Left lung (tissue), 10 donors: ENCODE results near the gene NFKBIL1. TPM values are rescaled to one million over a fixed set of nuclear protein-coding genes. Genes with fewer than 3 reads are reported as not detected.
A peak's percentile ranks its signal among the peaks of the same experiment; 100 is the strongest.

Experiments used
- ATAC-seq: fragments of 200-7000 bp; cut with Tn5 transposase; one replicate; pipeline ENCODE4 v1.9.1; 2020; ENCODE audit warnings: moderate library complexity
- DNase-seq, 4 donors: peaks; one replicate each; pipeline ENCODE4 v3.0.0-alpha.2; 2013 to 2020
- H3K27ac ChIP-seq, 2 donors: fragments of 200-600 bp; sonication (generic) in 1 of 2; one replicate each; pipeline versions ENCODE4 v1.5.0 to v1.8.0; 2020 to 2021
- H3K27me3 ChIP-seq, 2 donors: fragments of 200-600 bp; sonication (generic) in 1 of 2; one replicate each; pipeline versions ENCODE4 v1.5.0 to v1.8.0; 2020 to 2021
- H3K36me3 ChIP-seq, 2 donors: fragments of 200-600 bp; sonication (generic) in 1 of 2; one replicate each; pipeline versions ENCODE4 v1.5.0 to v1.8.0; 2020 to 2021
- H3K4me1 ChIP-seq, 2 donors: fragments of 200-600 bp; one replicate each; pipeline ENCODE4 v1.8.0; 2021
- H3K4me3 ChIP-seq, 2 donors: fragments of 200-600 bp; sonication (generic) in 1 of 2; one replicate each; pipeline versions ENCODE4 v1.5.0 to v1.8.0; 2020 to 2021; ENCODE audit warnings: mild to moderate bottlenecking in 1 of 2
- H3K9me3 ChIP-seq, 2 donors: fragments of 200-600 bp; sonication (generic) in 1 of 2; one replicate each; pipeline versions ENCODE4 v1.5.0 to v1.8.0; 2020 to 2021
- CTCF ChIP-seq, 2 donors: fragments of 200-600 bp; sonication (generic) in 1 of 2; IDR thresholded peaks; one replicate each; pipeline versions ENCODE4 v1.5.0 to v1.8.0; 2021; ENCODE audit warnings: antibody characterized with exemption in 2 of 2
- intact Hi-C, 2 donors: fragments of 100-400 bp; cut with DNase I; formaldehyde crosslinking; loops; one replicate each; pipeline versions ENCODE4 v1.11.2 to v1.14.2; 2022
- polyA plus RNA-seq, 6 donors: library from polyadenylated mRNA; unstranded; fragments of 120-200 nt; gene quantifications; one replicate each; pipeline ENCODE4 v1.2.1, GENCODE V29; 2013; ENCODE audit not compliant: insufficient read length in 6 of 6
- total RNA-seq, 2 donors: library from RNA; stranded (reverse); fragmentation: NEBNext Ultra II Directional; extraction: Animal tissue kit (Norgen Biotek cat#: 25700); gene quantifications; one replicate each; pipeline ENCODE4 v1.2.1, GENCODE V29; 2021
- donor health status: DM: no; HTN: yes; CAD: no.
- donor health status: DM: no; HTN: no; CAD: no.

The NFKBIL1 gene
- total and polyA plus RNA-seq, 8 donors, result 15.0 to 25.4 (median 18.8) TPM

GRCh38 chr6:31597006-31597405 lies 49.6 kb downstream of the NFKBIL1 start:
- DNase-seq (no peak), ATAC-seq (peak; percentile 63)
- Histone ChIP-seq H3K36me3 (no peaks in the 10 kb centered on the region), H3K27ac (no peak overlapping the region), H3K4me3 (no peak overlapping the region), H3K4me1 (peaks cover 0 to 25% of the 10 kb centered on the region in 2 donors), H3K27me3 (no peaks in the 10 kb centered on the region), H3K9me3 (no peaks in the 10 kb centered on the region)
- TF ChIP-seq CTCF (IDR thresholded peaks at IDR 0.05), result peak; percentile 18 to 37
- intact Hi-C loops, result loop anchor here (10.0 kb wide), 2 partner anchors 52 to 102 kb away; partner anchors contain the start of genes ATP6V1G2 (in 1 of the 2), DDX39B (in 1 of the 2), MICB (in 1 of the 2) and NFKBIL1 (in 1 of the 2)

GRCh38 chr6:31607317-31607716 lies 59.9 kb downstream of the NFKBIL1 start:
- intact Hi-C loops, result no loop called here
- ATAC-seq, result no peak
- no peaks in the 10 kb centered on the region for H3K4me1 ChIP-seq

More at GRCh38 chr6:31607317-31607716, 59.9 kb downstream of the NFKBIL1 start:
- Histone ChIP-seq H3K27ac (no peak overlapping the region), H3K36me3 (no peaks in the 10 kb centered on the region), H3K9me3 (no peaks in the 10 kb centered on the region), H3K4me3 (no peak overlapping the region), H3K27me3 (no peaks in the 10 kb centered on the region)
- no peak for DNase-seq
- TF ChIP-seq CTCF (IDR thresholded peaks at IDR 0.05), result no peak

Other genes with a start within 250 kb of the NFKBIL1 start
Only the 30 nearest of the 31 such genes appear.
- gene HLA-B, start 190.4 kb upstream of the NFKBIL1 start, total RNA-seq, result 1,000 to 10,000 TPM; 2,303 to 2,503 TPM
- gene HLA-B, start 190.4 kb upstream of the NFKBIL1 start, polyA plus RNA-seq, result 100 to 1,000 TPM; 285 to 427 (median 355) TPM
- gene MICA, start 144.0 kb upstream of the NFKBIL1 start, total RNA-seq, result 10 to 100 TPM; 29.4 to 30.1 TPM
- 10 to 100 TPM; 10.2 to 17.9 (median 14.5) TPM for gene MICA, start 144.0 kb upstream of the NFKBIL1 start, polyA plus RNA-seq
- 10 to 100 TPM; 11.2 to 11.3 TPM for gene MICB, start 49.5 kb upstream of the NFKBIL1 start, total RNA-seq
- 1 to 10 TPM in 5 of 6 donors, under 1 TPM in 1; 0.80 to 4.1 (median 2.0) TPM for gene MICB, start 49.5 kb upstream of the NFKBIL1 start, polyA plus RNA-seq
- gene MCCD1, start 18.6 kb upstream of the NFKBIL1 start, total RNA-seq, result not detected
- gene MCCD1, start 18.6 kb upstream of the NFKBIL1 start, polyA plus RNA-seq, result under 1 TPM in 3 of 6 donors, not detected in 3; 0.23 to 0.27 (median 0.24) TPM
- gene DDX39B, start 5.6 kb upstream of the NFKBIL1 start, total RNA-seq, result 100 to 1,000 TPM; 201 to 319 TPM
- gene DDX39B, start 5.6 kb upstream of the NFKBIL1 start, polyA plus RNA-seq, result 100 to 1,000 TPM; 595 to 685 (median 609) TPM
- 1 to 10 TPM; 1.0 to 1.6 TPM for gene ATP6V1G2, start 1.0 kb upstream of the NFKBIL1 start, total RNA-seq
- gene ATP6V1G2, start 1.0 kb upstream of the NFKBIL1 start, polyA plus RNA-seq, result 1 to 10 TPM; 2.8 to 6.3 (median 3.4) TPM
- under 1 TPM; 0.17 to 0.65 TPM for gene LTA, start 24.7 kb downstream of the NFKBIL1 start, total RNA-seq
- gene LTA, start 24.7 kb downstream of the NFKBIL1 start, polyA plus RNA-seq, result under 1 TPM; 0.33 to 0.48 (median 0.39) TPM
- 10 to 100 TPM in 1 of 2 donors, under 1 TPM in 1; 0.29 to 10.4 TPM for gene TNF, start 28.0 kb downstream of the NFKBIL1 start, total RNA-seq
- gene TNF, start 28.0 kb downstream of the NFKBIL1 start, polyA plus RNA-seq, result under 1 TPM in 5 of 6 donors, not detected in 1; 0.19 to 0.63 (median 0.26) TPM
- 10 to 100 TPM; 10.3 to 13.7 TPM for gene LTB, start 34.8 kb downstream of the NFKBIL1 start, total RNA-seq
- gene LTB, start 34.8 kb downstream of the NFKBIL1 start, polyA plus RNA-seq, result 1 to 10 TPM; 1.5 to 3.8 (median 2.8) TPM
- 10 to 100 TPM; 32.7 to 95.1 TPM for gene LST1, start 38.7 kb downstream of the NFKBIL1 start, total RNA-seq
- gene LST1, start 38.7 kb downstream of the NFKBIL1 start, polyA plus RNA-seq, result 1 to 10 TPM; 4.4 to 8.3 (median 7.2) TPM
- 1 to 10 TPM in 1 of 2 donors, under 1 TPM in 1; 0.67 to 1.5 TPM for gene NCR3, start 45.4 kb downstream of the NFKBIL1 start, total RNA-seq
- under 1 TPM in 4 of 6 donors, not detected in 2; 0.26 to 0.89 (median 0.45) TPM for gene NCR3, start 45.4 kb downstream of the NFKBIL1 start, polyA plus RNA-seq
- 10 to 100 TPM; 38.5 to 96.4 TPM for gene AIF1, start 67.6 kb downstream of the NFKBIL1 start, total RNA-seq
- 10 to 100 TPM; 17.9 to 25.4 (median 20.5) TPM for gene AIF1, start 67.6 kb downstream of the NFKBIL1 start, polyA plus RNA-seq
- 100 to 1,000 TPM; 130 to 151 TPM for gene PRRC2A, start 73.1 kb downstream of the NFKBIL1 start, total RNA-seq
- gene PRRC2A, start 73.1 kb downstream of the NFKBIL1 start, polyA plus RNA-seq, result 100 to 1,000 TPM; 150 to 201 (median 176) TPM
- gene BAG6, start 105.1 kb downstream of the NFKBIL1 start, total RNA-seq, result 100 to 1,000 TPM; 243 to 278 TPM
- 100 to 1,000 TPM; 211 to 252 (median 226) TPM for gene BAG6, start 105.1 kb downstream of the NFKBIL1 start, polyA plus RNA-seq
- 1 to 10 TPM; 1.0 to 1.5 TPM for gene APOM, start 108.3 kb downstream of the NFKBIL1 start, total RNA-seq
- 1 to 10 TPM; 4.6 to 8.0 (median 6.4) TPM for gene APOM, start 108.3 kb downstream of the NFKBIL1 start, polyA plus RNA-seq
- 10 to 100 TPM; 21.9 to 23.8 TPM for gene C6orf47, start 113.2 kb downstream of the NFKBIL1 start, total RNA-seq
- 10 to 100 TPM; 15.3 to 19.8 (median 17.4) TPM for gene C6orf47, start 113.2 kb downstream of the NFKBIL1 start, polyA plus RNA-seq
- 10 to 100 TPM; 10.3 to 13.2 TPM for gene GPANK1, start 117.4 kb downstream of the NFKBIL1 start, total RNA-seq
- 10 to 100 TPM; 18.0 to 22.8 (median 22.2) TPM for gene GPANK1, start 117.4 kb downstream of the NFKBIL1 start, polyA plus RNA-seq
- gene CSNK2B, start 118.5 kb downstream of the NFKBIL1 start, total RNA-seq, result 100 to 1,000 TPM in 1 of 2 donors, 10 to 100 TPM in 1; 96.6 to 128 TPM
- 100 to 1,000 TPM; 189 to 210 (median 196) TPM for gene CSNK2B, start 118.5 kb downstream of the NFKBIL1 start, polyA plus RNA-seq
- gene LY6G5B, start 122.4 kb downstream of the NFKBIL1 start, total RNA-seq, result 10 to 100 TPM in 1 of 2 donors, 1 to 10 TPM in 1; 6.9 to 13.6 TPM
- 10 to 100 TPM; 25.2 to 41.0 (median 35.8) TPM for gene LY6G5B, start 122.4 kb downstream of the NFKBIL1 start, polyA plus RNA-seq
- 1 to 10 TPM; 3.1 to 5.9 TPM for gene LY6G5C, start 133.5 kb downstream of the NFKBIL1 start, total RNA-seq
- gene LY6G5C, start 133.5 kb downstream of the NFKBIL1 start, polyA plus RNA-seq, result 1 to 10 TPM; 2.9 to 6.3 (median 3.7) TPM
- gene ABHD16A, start 155.7 kb downstream of the NFKBIL1 start, total RNA-seq, result 10 to 100 TPM; 53.6 to 58.6 TPM
- 10 to 100 TPM; 55.7 to 63.9 (median 58.6) TPM for gene ABHD16A, start 155.7 kb downstream of the NFKBIL1 start, polyA plus RNA-seq
- 1 to 10 TPM in 1 of 2 donors, not detected in 1; 1.4 TPM for gene LY6G6F, start 159.3 kb downstream of the NFKBIL1 start, total RNA-seq
- 1 to 10 TPM in 4 of 6 donors, under 1 TPM in 2; 0.53 to 1.8 (median 1.2) TPM for gene LY6G6F, start 159.3 kb downstream of the NFKBIL1 start, polyA plus RNA-seq
- gene LY6G6D, start 167.7 kb downstream of the NFKBIL1 start, total RNA-seq, result not detected
- gene LY6G6D, start 167.7 kb downstream of the NFKBIL1 start, polyA plus RNA-seq, result under 1 TPM in 1 of 6 donors, not detected in 5; 0.57 TPM
- not detected for gene LY6G6C, start 174.1 kb downstream of the NFKBIL1 start, total RNA-seq
- gene LY6G6C, start 174.1 kb downstream of the NFKBIL1 start, polyA plus RNA-seq, result under 1 TPM; 0.17 to 0.75 (median 0.43) TPM
- 1 to 10 TPM; 1.2 to 1.9 TPM for gene MPIG6B, start 175.8 kb downstream of the NFKBIL1 start, total RNA-seq
- 1 to 10 TPM; 2.8 to 3.5 (median 3.0) TPM for gene MPIG6B, start 175.8 kb downstream of the NFKBIL1 start, polyA plus RNA-seq
- 10 to 100 TPM; 70.2 to 77.3 TPM for gene DDAH2, start 181.7 kb downstream of the NFKBIL1 start, total RNA-seq
- gene DDAH2, start 181.7 kb downstream of the NFKBIL1 start, polyA plus RNA-seq, result 100 to 1,000 TPM; 139 to 199 (median 175) TPM
- 100 to 1,000 TPM; 283 to 465 TPM for gene CLIC1, start 188.9 kb downstream of the NFKBIL1 start, total RNA-seq
- 100 to 1,000 TPM; 226 to 279 (median 261) TPM for gene CLIC1, start 188.9 kb downstream of the NFKBIL1 start, polyA plus RNA-seq
- 10 to 100 TPM in 1 of 2 donors, 1 to 10 TPM in 1; 9.7 to 20.0 TPM for gene MSH5, start 192.4 kb downstream of the NFKBIL1 start, total RNA-seq
- gene MSH5, start 192.4 kb downstream of the NFKBIL1 start, polyA plus RNA-seq, result 10 to 100 TPM; 34.4 to 49.8 (median 39.1) TPM
- gene SAPCD1, start 215.0 kb downstream of the NFKBIL1 start, total RNA-seq, result 1 to 10 TPM; 1.3 to 3.9 TPM
- gene SAPCD1, start 215.0 kb downstream of the NFKBIL1 start, polyA plus RNA-seq, result 10 to 100 TPM in 2 of 6 donors, 1 to 10 TPM in 4; 6.5 to 11.1 (median 8.2) TPM
- 1 to 10 TPM; 4.6 to 5.0 TPM for gene VWA7, start 229.7 kb downstream of the NFKBIL1 start, total RNA-seq
- gene VWA7, start 229.7 kb downstream of the NFKBIL1 start, polyA plus RNA-seq, result 1 to 10 TPM; 1.4 to 3.8 (median 2.2) TPM